ENCODE measurements around the gene RIMBP2.

RIMBP2 gene

DNA sequence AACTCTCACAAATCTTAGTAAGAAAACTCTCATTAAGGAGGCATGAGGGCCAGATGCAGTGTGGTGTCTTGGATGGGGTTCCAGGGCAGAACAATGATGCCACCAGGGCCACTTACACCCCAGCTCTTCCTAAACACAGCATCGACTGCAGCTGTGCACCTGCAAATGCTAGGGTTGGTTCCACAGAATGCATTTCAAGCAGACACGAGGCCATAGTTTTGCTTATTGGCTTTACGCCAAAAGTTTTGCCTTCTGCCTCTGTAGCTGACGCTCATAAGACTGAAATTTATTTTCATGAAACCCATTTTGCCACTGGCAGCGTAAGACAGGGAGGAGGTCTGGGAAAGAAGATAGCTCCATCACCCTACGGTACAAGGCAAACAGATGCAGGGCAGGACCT lies 179.0 kb downstream of the RIMBP2 start:
- Histone ChIP-seq H3K27me3 (ENCODE audit: control insufficient read depth, insufficient read depth, low read length) (no peaks in the 10 kb centered on the region), H3K4me1 (ENCODE audit: control insufficient read depth, insufficient read depth, low read length) (0 out of 2 replicates have a peak, but pooled peaks cover 2% of the 10 kb centered on the region), H3K4me3 (ENCODE audit: low read depth, low read length) (no peak overlapping the region), H3K9ac (ENCODE audit: low read length) (no peak overlapping the region), H3K27ac (ENCODE audit: low read depth, low read length) (no peak overlapping the region), H3K9me3 (ENCODE audit: control insufficient read depth, insufficient read depth, low read depth, low read length) (peaks cover 9% of the 10 kb centered on the region; the same call in 1 of the 2 replicates), H3K36me3 (ENCODE audit: control insufficient read depth, insufficient read depth, low read length) (no peaks in the 10 kb centered on the region)

DNA sequence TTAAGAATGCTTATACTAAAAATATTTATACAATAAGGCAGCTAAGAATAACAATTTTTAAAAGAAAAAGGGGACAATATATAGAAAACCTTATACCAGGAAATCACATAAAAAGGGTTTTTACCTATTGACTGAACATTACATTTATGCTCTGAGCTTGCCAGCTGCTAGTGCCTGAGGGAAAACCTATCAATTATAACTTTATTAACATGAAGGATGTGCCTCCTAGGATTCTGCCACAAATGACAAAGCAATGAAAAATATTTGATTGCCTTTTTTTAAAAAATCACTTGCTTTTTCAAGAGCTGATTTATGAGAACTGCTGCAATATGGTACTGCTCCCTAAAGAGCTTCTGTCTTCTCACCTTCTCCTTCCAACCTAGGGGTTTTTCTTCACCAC lies 185.7 kb downstream of the RIMBP2 start:
- peaks cover 5% of the 10 kb centered on the region; the same call in 1 of the 2 replicates for H3K27me3 ChIP-seq (ENCODE audit: control insufficient read depth, insufficient read depth, low read length)
- no peaks in the 10 kb centered on the region for H3K9me3 ChIP-seq (ENCODE audit: control insufficient read depth, insufficient read depth, low read depth, low read length)
- H3K27ac ChIP-seq (ENCODE audit: low read depth, low read length): no peak overlapping the region
- no peaks in the 10 kb centered on the region for H3K4me1 ChIP-seq (ENCODE audit: control insufficient read depth, insufficient read depth, low read length)
- H3K4me3 ChIP-seq (ENCODE audit: low read depth, low read length): no peak overlapping the region
- H3K9ac ChIP-seq (ENCODE audit: low read length): no peak overlapping the region
- H3K36me3 ChIP-seq (ENCODE audit: control insufficient read depth, insufficient read depth, low read length): no peaks in the 10 kb centered on the region

DNA sequence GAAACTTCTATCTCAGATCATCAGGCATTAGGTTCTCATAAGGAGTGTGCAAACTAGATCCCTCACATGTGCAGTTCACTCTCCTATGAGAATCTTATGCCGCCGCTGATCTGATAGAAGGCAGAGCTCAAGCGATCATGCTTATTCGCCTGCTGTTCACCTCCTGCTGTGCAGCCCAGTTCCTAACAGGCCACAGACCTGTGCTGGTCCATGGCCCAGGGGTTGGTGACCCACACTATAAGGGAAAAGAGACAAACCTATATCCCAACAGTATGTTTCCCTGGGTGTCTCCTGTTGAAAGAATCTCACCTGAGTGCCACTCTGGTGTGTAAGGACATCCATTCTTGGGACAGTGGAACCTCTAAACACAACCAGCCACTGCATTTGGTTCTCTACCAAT lies 186.3 kb downstream of the RIMBP2 start:
- H3K27me3 ChIP-seq (ENCODE audit: control insufficient read depth, insufficient read depth, low read length): peaks cover 5% of the 10 kb centered on the region; the same call in 1 of the 2 replicates
- no peak overlapping the region for H3K27ac ChIP-seq (ENCODE audit: low read depth, low read length)
- no peak overlapping the region for H3K9ac ChIP-seq (ENCODE audit: low read length)

GRCh38 chr12:130527239-130527638 lies 188.9 kb downstream of the RIMBP2 start:
- no peak overlapping the region for H3K4me3 ChIP-seq (ENCODE audit: low read depth, low read length)
- H3K9me3 ChIP-seq (ENCODE audit: control insufficient read depth, insufficient read depth, low read depth, low read length): no peaks in the 10 kb centered on the region
- H3K27ac ChIP-seq (ENCODE audit: low read depth, low read length): no peak overlapping the region
- no peaks in the 10 kb centered on the region for H3K4me1 ChIP-seq (ENCODE audit: control insufficient read depth, insufficient read depth, low read length)
- no peak overlapping the region for H3K9ac ChIP-seq (ENCODE audit: low read length)
- H3K27me3 ChIP-seq (ENCODE audit: control insufficient read depth, insufficient read depth, low read length): peaks cover 13% of the 10 kb centered on the region; the same call in 1 of the 2 replicates
- H3K36me3 ChIP-seq (ENCODE audit: control insufficient read depth, insufficient read depth, low read length): no peaks in the 10 kb centered on the region

More for the DNA sequence above, 186.3 kb downstream of the RIMBP2 start:
- Histone ChIP-seq H3K4me1 (ENCODE audit: control insufficient read depth, insufficient read depth, low read length) (no peaks in the 10 kb centered on the region), H3K9me3 (ENCODE audit: control insufficient read depth, insufficient read depth, low read depth, low read length) (no peaks in the 10 kb centered on the region), H3K4me3 (ENCODE audit: low read depth, low read length) (no peak overlapping the region), H3K36me3 (ENCODE audit: control insufficient read depth, insufficient read depth, low read length) (no peaks in the 10 kb centered on the region)

- Histone ChIP-seq H3K36me3 (ENCODE audit: control insufficient read depth, insufficient read depth, low read length) (no peaks in the 10 kb centered on the region), H3K9me3 (ENCODE audit: control insufficient read depth, insufficient read depth, low read depth, low read length) (no peaks in the 10 kb centered on the region), H3K4me3 (ENCODE audit: low read depth, low read length) (no peak overlapping the region), H3K27me3 (ENCODE audit: control insufficient read depth, insufficient read depth, low read length) (peaks cover 13% of the 10 kb centered on the region; the same call in 1 of the 2 replicates), H3K9ac (ENCODE audit: low read length) (no peak overlapping the region), H3K27ac (ENCODE audit: low read depth, low read length) (no peak overlapping the region), H3K4me1 (ENCODE audit: control insufficient read depth, insufficient read depth, low read length) (no peaks in the 10 kb centered on the region)
Observed at GRCh38 chr12:130526813-130527212, 189.3 kb downstream of the RIMBP2 start.

GRCh38 chr12:130525384-130526172 lies 190.5 kb downstream of the RIMBP2 start:
- Histone ChIP-seq H3K27me3 (ENCODE audit: control insufficient read depth, insufficient read depth, low read length) (peaks cover 13% of the 10 kb centered on the region; the same call in 1 of the 2 replicates), H3K27ac (ENCODE audit: low read depth, low read length) (no peak overlapping the region), H3K4me3 (ENCODE audit: low read depth, low read length) (no peak overlapping the region), H3K9me3 (ENCODE audit: control insufficient read depth, insufficient read depth, low read depth, low read length) (no peaks in the 10 kb centered on the region), H3K4me1 (ENCODE audit: control insufficient read depth, insufficient read depth, low read length) (no peaks in the 10 kb centered on the region), H3K36me3 (ENCODE audit: control insufficient read depth, insufficient read depth, low read length) (no peaks in the 10 kb centered on the region), H3K9ac (ENCODE audit: low read length) (no peak overlapping the region)

DNA sequence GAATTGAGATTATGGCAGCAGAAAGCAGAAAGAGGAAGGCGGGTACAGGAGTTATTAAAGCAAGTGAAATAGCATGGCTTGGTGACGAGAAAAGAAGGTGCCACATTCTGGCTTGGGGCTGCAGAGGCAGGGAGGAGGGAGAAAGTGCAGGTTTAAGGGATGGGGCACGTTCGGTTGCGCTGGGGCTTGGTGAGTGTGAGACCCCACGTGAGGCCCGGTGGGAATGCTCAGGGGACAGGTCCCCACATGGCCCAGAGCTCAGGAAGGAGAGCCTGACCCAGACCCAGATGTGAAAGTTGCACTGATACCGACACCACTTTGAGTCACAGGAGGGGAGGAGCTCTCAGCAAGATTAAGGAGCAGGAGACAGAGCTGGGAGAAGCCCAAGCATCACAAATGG lies 191.3 kb downstream of the RIMBP2 start:
- Histone ChIP-seq H3K9me3 (ENCODE audit: control insufficient read depth, insufficient read depth, low read depth, low read length) (no peaks in the 10 kb centered on the region), H3K36me3 (ENCODE audit: control insufficient read depth, insufficient read depth, low read length) (no peaks in the 10 kb centered on the region), H3K9ac (ENCODE audit: low read length) (no peak overlapping the region), H3K27ac (ENCODE audit: low read depth, low read length) (no peak overlapping the region), H3K27me3 (ENCODE audit: control insufficient read depth, insufficient read depth, low read length) (peaks cover 11% of the 10 kb centered on the region; the same call in 1 of the 2 replicates), H3K4me1 (ENCODE audit: control insufficient read depth, insufficient read depth, low read length) (no peaks in the 10 kb centered on the region), H3K4me3 (ENCODE audit: low read depth, low read length) (no peak overlapping the region)

DNA sequence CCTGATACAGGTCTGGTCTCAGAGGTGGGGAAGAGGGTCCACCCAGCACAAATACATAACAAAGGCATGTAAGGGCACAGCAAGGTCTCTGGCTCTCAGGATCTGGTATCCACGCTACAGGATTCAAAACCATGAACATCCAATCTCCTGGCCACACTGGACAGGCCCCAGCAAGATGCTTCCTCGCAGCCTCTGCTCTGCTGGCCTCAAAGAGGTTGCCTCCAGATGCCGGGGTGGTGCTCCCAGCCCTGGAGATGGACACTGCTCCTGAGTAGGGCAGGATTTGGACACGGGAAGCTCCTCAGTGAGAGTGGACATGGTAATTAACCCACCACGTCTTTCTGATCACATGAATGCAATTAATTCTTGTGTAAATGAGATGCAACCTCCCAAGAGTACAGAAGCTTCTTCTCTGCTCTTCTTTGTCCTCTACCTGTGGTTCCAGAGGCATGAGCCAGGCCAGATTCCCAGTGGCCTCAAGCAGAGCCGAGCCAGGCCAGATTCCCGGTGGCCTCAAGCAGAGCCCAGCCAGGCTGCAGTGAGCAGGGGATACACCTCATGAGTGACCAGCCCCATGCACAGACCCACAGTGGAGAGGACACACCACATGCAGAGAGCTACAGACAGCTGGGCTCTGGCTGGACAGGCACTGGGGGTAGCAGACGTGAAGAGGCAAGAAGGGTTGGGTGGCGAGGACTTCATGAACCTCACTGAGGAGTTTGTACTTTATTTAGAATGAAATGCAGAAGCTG lies 192.1 kb downstream of the RIMBP2 start:
- Histone ChIP-seq H3K9me3 (ENCODE audit: control insufficient read depth, insufficient read depth, low read depth, low read length) (no peaks in the 10 kb centered on the region), H3K27ac (ENCODE audit: low read depth, low read length) (no peak overlapping the region), H3K36me3 (ENCODE audit: control insufficient read depth, insufficient read depth, low read length) (no peaks in the 10 kb centered on the region), H3K9ac (ENCODE audit: low read length) (no peak overlapping the region), H3K27me3 (ENCODE audit: control insufficient read depth, insufficient read depth, low read length) (peaks cover 8% of the 10 kb centered on the region; the same call in 1 of the 2 replicates), H3K4me3 (ENCODE audit: low read depth, low read length) (no peak overlapping the region), H3K4me1 (ENCODE audit: control insufficient read depth, insufficient read depth, low read length) (no peaks in the 10 kb centered on the region)

DNA sequence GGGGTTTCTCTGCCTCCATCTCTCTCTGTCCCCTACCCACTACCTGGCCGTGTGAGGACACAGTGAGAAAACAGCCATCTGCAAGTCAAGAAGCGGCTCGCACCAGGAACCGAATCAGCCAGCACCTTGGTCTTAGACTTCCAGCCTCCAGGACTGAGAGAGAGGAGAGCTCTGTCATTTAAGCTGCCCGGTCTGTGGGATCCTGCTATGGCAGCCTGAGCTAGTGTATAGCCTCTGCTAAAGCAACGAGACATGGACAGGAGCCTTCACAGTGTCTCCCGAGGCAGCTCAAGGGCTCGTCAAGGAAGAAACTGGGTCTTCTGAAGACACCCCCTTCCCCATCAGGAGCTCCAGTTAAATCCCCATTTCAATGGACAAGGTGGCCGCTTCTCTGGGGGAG lies 192.9 kb downstream of the RIMBP2 start:
- Histone ChIP-seq H3K27ac (ENCODE audit: low read depth, low read length) (no peak overlapping the region), H3K27me3 (ENCODE audit: control insufficient read depth, insufficient read depth, low read length) (peaks cover 8% of the 10 kb centered on the region; the same call in 1 of the 2 replicates), H3K4me3 (ENCODE audit: low read depth, low read length) (no peak overlapping the region), H3K9me3 (ENCODE audit: control insufficient read depth, insufficient read depth, low read depth, low read length) (no peaks in the 10 kb centered on the region), H3K9ac (ENCODE audit: low read length) (no peak overlapping the region), H3K36me3 (ENCODE audit: control insufficient read depth, insufficient read depth, low read length) (no peaks in the 10 kb centered on the region), H3K4me1 (ENCODE audit: control insufficient read depth, insufficient read depth, low read length) (no peaks in the 10 kb centered on the region)

DNA sequence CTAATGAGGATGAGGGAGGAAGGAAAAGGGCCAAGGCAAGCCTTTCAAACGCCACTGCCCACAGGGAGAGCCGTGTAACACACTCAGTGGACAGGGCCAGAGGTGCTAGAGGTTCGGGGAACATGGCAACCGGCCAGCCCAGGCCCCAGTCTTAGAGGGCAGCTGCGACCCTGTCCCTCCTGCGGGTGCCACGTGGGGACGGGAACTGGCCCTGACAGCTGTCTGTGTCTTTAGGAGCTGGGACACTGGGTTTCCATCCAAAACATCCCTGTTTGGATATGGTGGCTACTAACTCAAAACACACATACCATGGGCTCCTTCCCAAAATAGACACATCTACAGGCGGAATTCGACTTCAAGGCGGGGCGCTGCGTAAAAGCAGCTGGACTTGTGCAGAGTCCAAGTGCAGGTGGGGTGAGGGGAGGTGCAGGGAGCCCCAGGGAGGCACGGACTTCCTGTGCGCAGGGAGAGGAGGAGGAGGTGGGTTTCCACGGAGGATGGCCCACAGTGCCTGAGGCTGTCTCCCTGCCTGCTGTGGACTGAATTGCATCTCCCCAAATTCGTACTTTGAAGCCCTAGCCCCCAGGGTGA lies 193.8 kb downstream of the RIMBP2 start:
- H3K27ac ChIP-seq (ENCODE audit: low read depth, low read length): no peak overlapping the region
- no peaks in the 10 kb centered on the region for H3K4me1 ChIP-seq (ENCODE audit: control insufficient read depth, insufficient read depth, low read length)
- H3K9ac ChIP-seq (ENCODE audit: low read length): no peak overlapping the region
- no peaks in the 10 kb centered on the region for H3K9me3 ChIP-seq (ENCODE audit: control insufficient read depth, insufficient read depth, low read depth, low read length)
- H3K27me3 ChIP-seq (ENCODE audit: control insufficient read depth, insufficient read depth, low read length): peaks cover 8% of the 10 kb centered on the region; the same call in 1 of the 2 replicates
- H3K4me3 ChIP-seq (ENCODE audit: low read depth, low read length): no peak overlapping the region
- H3K36me3 ChIP-seq (ENCODE audit: control insufficient read depth, insufficient read depth, low read length): no peaks in the 10 kb centered on the region

Data from HUES6 (cell line).